ENCODE measurements around the gene LY6G6D.

The LY6G6D gene

DNA sequence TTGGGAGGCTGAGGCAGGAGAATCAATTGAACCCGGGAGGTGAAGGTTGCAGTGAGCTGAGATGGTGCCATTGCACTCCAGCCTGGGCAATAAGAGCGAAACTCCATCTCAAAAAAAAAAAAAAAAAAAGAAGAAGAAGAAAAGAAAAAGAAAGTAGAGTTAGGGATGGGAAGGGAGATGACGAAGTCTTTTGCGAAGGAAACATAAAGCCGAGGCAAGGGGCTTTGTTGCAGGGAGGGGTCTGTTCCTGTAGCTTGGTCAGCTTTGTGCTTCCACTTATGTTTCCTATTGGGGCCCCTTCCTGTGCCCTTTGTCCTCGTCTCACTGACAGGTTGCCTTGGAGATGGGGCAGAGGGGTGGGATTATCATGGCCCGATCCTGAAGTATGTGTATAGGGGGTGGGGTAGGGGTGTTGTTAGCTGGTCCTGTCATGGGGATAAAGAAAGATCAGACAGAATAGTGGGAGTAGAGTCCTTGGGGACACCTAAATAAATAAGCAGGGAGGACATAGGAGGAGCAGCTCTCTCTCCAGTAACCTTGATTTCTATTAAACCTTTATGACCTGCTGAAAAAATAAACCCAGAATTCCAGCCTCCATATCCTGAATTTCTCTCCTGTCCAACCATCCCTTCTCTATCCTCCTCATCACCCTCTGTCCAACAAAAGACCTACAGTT is 22.3 kb downstream of the LY6G6D start:
- DNase-seq (ENCODE audit: low read depth, low spot score): no peak
- Histone ChIP-seq H3K9me3 (ENCODE audit: insufficient read depth, low read length) (no peaks in the 10 kb centered on the region), H3K4me3 (ENCODE audit: insufficient read length, low read depth) (no peak overlapping the region), H3K4me1 (ENCODE audit: insufficient read depth, insufficient read length) (peaks cover 2% of the 10 kb centered on the region), H3K27me3 (ENCODE audit: insufficient read depth, insufficient read length) (no peaks in the 10 kb centered on the region), H3K9ac (ENCODE audit: insufficient read length, low read depth) (no peak overlapping the region), H3K36me3 (ENCODE audit: insufficient read depth, insufficient read length, low read length) (peaks cover 35% of the 10 kb centered on the region)
- TF ChIP-seq YY1 (IDR thresholded peaks at IDR 0.05; ENCODE audit: insufficient read depth, insufficient read length) (no peak), ZNF274 (IDR thresholded peaks at IDR 0.05; ENCODE audit: low read depth, low read length) (no peak), SUZ12 (IDR thresholded peaks at IDR 0.05; ENCODE audit: extremely low read depth, insufficient read depth, insufficient read length) (no peak)

DNA sequence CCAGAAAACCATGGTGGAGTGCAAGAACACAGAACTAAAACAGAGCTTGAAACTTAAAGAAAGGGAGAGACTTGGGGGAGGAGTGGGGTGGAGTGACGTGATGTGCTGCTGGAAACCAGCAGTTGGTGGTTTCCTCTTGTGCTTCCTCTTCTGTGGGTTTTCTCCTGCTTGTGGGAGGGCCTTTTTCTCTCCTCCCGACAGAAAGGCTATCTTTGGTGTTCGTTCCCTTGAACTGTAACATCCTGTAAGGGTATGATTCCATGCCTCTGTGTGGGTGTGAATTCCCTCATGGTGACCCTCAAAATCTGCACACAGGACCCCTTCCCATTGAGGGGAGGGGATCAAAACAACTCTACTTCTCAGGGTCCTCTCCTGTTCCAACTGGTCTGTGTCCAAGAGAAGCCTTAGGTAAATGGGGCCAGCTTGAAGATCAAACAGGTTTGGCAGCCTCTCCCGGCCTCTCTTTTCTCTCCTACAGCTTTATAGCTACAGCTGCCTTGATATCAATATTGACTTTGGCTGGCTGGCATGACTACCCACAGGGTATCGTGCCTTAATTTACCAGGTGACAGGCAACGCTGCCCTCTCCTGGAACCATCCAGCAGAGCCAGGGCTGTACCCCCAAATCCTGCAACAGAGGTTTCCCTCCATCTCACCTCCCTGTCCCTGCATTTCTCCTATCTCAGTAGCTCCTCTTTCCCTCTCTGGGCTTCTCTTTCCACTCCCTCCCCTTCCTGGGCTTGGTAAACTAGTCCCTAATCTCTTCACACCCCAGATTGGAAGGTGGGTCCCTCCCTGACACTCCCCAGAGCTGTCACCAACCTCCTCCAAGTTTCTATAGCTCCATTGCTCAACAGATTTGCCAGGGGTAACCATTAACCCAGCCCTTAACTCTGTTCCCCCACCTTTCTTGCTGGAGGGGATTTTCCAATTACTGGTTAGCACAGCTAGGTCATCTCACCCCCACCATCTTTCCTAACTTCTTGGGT is 23.1 kb downstream of the LY6G6D start:
- H3K4me3 ChIP-seq (ENCODE audit: insufficient read length, low read depth): no peak overlapping the region
- no peak for DNase-seq (ENCODE audit: low read depth, low spot score)
- H3K4me1 ChIP-seq (ENCODE audit: insufficient read depth, insufficient read length): peaks cover 2% of the 10 kb centered on the region
- TF ChIP-seq ZNF274 (IDR thresholded peaks at IDR 0.05; ENCODE audit: low read depth, low read length): no peak
- no peak for TF ChIP-seq YY1 (IDR thresholded peaks at IDR 0.05; ENCODE audit: insufficient read depth, insufficient read length)
- no peak for TF ChIP-seq SUZ12 (IDR thresholded peaks at IDR 0.05; ENCODE audit: extremely low read depth, insufficient read depth, insufficient read length)
- no peaks in the 10 kb centered on the region for H3K9me3 ChIP-seq (ENCODE audit: insufficient read depth, low read length)
- H3K36me3 ChIP-seq (ENCODE audit: insufficient read depth, insufficient read length, low read length): peaks cover 35% of the 10 kb centered on the region
- H3K9ac ChIP-seq (ENCODE audit: insufficient read length, low read depth): peak overlapping the region; percentile 61
- no peaks in the 10 kb centered on the region for H3K27me3 ChIP-seq (ENCODE audit: insufficient read depth, insufficient read length)

DNA sequence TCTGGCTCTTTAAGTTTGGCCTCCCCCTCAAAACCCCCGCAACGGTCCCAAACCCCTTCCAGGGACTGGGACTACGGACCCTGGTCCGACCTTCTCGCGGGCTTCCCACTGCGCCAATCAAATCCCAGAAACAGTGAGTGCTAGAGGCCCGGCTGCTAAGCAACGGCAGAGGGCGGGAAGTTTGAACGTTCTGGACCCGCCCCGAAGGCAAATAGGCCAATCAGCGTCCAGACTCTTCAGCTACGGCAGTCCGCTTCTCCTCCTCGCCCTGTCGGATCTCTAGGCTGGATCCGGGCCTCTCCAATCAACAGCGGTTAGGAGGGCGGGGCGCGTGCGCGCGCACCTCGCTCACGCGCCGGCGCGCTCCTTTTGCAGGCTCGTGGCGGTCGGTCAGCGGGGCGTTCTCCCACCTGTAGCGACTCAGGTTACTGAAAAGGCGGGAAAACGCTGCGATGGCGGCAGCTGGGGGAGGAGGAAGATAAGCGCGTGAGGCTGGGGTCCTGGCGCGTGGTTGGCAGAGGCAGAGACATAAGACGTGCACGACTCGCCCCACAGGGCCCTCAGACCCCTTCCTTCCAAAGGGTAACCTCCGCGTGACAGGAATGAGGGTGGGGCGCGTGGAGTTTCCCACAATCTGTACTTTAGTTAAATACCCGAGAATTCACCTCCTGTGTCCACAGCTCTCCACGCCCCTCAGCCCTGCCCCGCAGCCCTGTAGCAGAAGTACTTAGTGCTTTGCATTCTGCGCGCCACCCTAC is 24.7 kb downstream of the LY6G6D start, which contains the start of gene MSH5:
Gene MSH5, plus strand, starts transcription at position 367 of the 758 bp plus-strand sequence. CDS start 462 bp downstream, outside the sequence.
- Histone ChIP-seq H3K9me3 (ENCODE audit: insufficient read depth, low read length) (no peaks in the 10 kb centered on the region), H3K36me3 (ENCODE audit: insufficient read depth, insufficient read length, low read length) (peaks cover 35% of the 10 kb centered on the region), H3K4me1 (ENCODE audit: insufficient read depth, insufficient read length) (peaks cover 2% of the 10 kb centered on the region)

DNA sequence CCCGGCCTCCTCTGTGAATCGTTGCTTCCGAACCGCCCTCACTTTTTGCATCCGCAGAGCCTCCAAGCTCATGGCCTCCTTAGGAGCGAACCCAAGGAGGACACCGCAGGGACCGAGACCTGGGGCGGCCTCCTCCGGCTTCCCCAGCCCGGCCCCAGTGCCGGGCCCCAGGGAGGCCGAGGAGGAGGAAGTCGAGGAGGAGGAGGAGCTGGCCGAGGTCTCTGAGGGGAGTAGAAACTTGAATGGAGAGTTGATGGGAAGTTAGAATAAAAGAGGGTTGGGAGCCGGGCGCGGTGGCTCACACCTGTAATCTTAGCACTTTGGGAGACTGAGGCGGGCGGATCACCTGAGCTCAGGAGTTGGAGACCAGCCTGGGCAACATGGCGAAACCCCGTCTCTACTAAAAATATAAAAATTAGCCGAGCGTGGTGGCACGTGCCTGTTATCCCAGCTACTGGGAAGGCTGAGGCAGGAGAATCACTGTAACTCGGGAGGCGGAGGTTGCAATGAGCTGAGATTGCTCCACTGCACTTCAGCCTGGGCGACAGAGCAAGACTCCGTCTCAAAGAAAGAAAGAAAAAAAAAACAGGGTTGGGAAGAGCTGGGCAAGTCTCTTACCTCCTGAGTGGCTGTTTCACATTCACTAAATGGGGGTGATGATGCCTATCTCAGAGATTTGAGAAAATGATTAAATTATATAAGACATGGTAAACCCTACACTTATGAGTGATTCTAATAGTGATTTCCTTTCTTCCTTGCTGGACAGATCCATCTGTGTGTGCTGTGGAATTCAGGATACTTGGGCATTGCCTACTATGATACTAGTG is 25.5 kb downstream of the LY6G6D start:
- H3K4me1 ChIP-seq (ENCODE audit: insufficient read depth, insufficient read length): peaks cover 2% of the 10 kb centered on the region
- no peak for TF ChIP-seq ZNF274 (IDR thresholded peaks at IDR 0.05; ENCODE audit: low read depth, low read length)
- no peak for TF ChIP-seq SUZ12 (IDR thresholded peaks at IDR 0.05; ENCODE audit: extremely low read depth, insufficient read depth, insufficient read length)
- TF ChIP-seq YY1 (IDR thresholded peaks at IDR 0.05; ENCODE audit: insufficient read depth, insufficient read length): no peak
- no peaks in the 10 kb centered on the region for H3K27me3 ChIP-seq (ENCODE audit: insufficient read depth, insufficient read length)
- peaks cover 35% of the 10 kb centered on the region for H3K36me3 ChIP-seq (ENCODE audit: insufficient read depth, insufficient read length, low read length)
- H3K4me3 ChIP-seq (ENCODE audit: insufficient read length, low read depth): peak overlapping the region; percentile 64
- no peaks in the 10 kb centered on the region for H3K9me3 ChIP-seq (ENCODE audit: insufficient read depth, low read length)
- peak overlapping the region; percentile 76 for H3K9ac ChIP-seq (ENCODE audit: insufficient read length, low read depth)
- no peak for DNase-seq (ENCODE audit: low read depth, low spot score)

More for the DNA sequence above, 24.7 kb downstream of the LY6G6D start, which contains the start of gene MSH5:
- no peaks in the 10 kb centered on the region for H3K27me3 ChIP-seq (ENCODE audit: insufficient read depth, insufficient read length)
- peak; percentile 94 for DNase-seq (ENCODE audit: low read depth, low spot score)
- H3K4me3 ChIP-seq (ENCODE audit: insufficient read length, low read depth): peak within 1 kb of the TSS; percentile 64
- no peak for TF ChIP-seq SUZ12 (IDR thresholded peaks at IDR 0.05; ENCODE audit: extremely low read depth, insufficient read depth, insufficient read length)
- H3K9ac ChIP-seq (ENCODE audit: insufficient read length, low read depth): peak within 1 kb of the TSS; percentile 77

DNA sequence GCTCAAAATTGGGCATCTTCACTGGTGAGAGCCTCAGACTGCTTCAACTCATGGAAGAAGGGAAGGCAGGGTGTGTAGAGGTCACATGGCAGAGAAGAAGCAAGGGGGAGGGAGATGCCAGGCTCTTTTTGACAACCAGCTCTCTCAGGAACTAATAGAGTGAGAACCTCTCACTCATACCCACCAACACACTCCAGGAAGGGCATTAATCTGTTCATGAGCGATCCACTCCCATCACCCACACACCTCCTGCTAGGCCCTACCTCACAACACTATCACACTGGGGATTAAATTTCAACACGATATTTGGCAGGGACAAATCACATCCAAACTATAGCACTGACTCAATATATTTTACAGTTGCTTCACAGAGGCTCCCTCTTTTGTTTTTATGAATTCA is 26.7 kb downstream of the LY6G6D start:
- no peak overlapping the region for H3K4me3 ChIP-seq (ENCODE audit: insufficient read length, low read depth)
- DNase-seq (ENCODE audit: low read depth, low spot score): no peak
- no peaks in the 10 kb centered on the region for H3K27me3 ChIP-seq (ENCODE audit: insufficient read depth, insufficient read length)
- H3K36me3 ChIP-seq (ENCODE audit: insufficient read depth, insufficient read length, low read length): peaks cover 35% of the 10 kb centered on the region
- no peaks in the 10 kb centered on the region for H3K9me3 ChIP-seq (ENCODE audit: insufficient read depth, low read length)
- H3K9ac ChIP-seq (ENCODE audit: insufficient read length, low read depth): no peak overlapping the region
- TF ChIP-seq YY1 (IDR thresholded peaks at IDR 0.05; ENCODE audit: insufficient read depth, insufficient read length): no peak
- no peak for TF ChIP-seq ZNF274 (IDR thresholded peaks at IDR 0.05; ENCODE audit: low read depth, low read length)
- TF ChIP-seq SUZ12 (IDR thresholded peaks at IDR 0.05; ENCODE audit: extremely low read depth, insufficient read depth, insufficient read length): no peak
- peaks cover under 1% of the 10 kb centered on the region for H3K4me1 ChIP-seq (ENCODE audit: insufficient read depth, insufficient read length)

DNA sequence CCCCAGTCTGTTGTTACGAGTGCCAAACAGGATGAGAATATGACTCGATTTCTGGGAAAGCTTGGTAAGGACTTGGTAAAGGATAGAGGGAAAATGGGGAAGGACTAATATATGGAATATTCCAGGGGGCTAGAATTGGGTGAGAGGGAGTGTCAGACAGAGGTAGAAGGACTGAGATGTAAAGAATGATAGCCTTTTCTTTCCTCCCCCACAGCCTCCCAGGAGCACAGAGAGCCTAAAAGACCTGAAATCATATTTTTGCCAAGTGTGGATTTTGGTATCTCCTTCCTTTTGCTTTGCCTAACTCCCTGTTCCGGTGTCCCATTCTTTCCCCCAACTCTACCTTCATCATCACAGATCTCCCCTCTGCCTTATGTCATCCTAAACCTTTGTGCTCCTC is 27.7 kb downstream of the LY6G6D start:
- TF ChIP-seq ZNF274 (IDR thresholded peaks at IDR 0.05; ENCODE audit: low read depth, low read length): no peak
- no peak for TF ChIP-seq SUZ12 (IDR thresholded peaks at IDR 0.05; ENCODE audit: extremely low read depth, insufficient read depth, insufficient read length)
- no peak for TF ChIP-seq YY1 (IDR thresholded peaks at IDR 0.05; ENCODE audit: insufficient read depth, insufficient read length)
- Histone ChIP-seq H3K27me3 (ENCODE audit: insufficient read depth, insufficient read length) (no peaks in the 10 kb centered on the region), H3K36me3 (ENCODE audit: insufficient read depth, insufficient read length, low read length) (peaks cover 45% of the 10 kb centered on the region), H3K4me3 (ENCODE audit: insufficient read length, low read depth) (no peak overlapping the region), H3K9ac (ENCODE audit: insufficient read length, low read depth) (no peak overlapping the region), H3K4me1 (ENCODE audit: insufficient read depth, insufficient read length) (no peaks in the 10 kb centered on the region), H3K9me3 (ENCODE audit: insufficient read depth, low read length) (no peaks in the 10 kb centered on the region)
- no peak for DNase-seq (ENCODE audit: low read depth, low spot score)

All from NT2/D1 (cell line).